Hepatocyte (in vitro differentiated cells): ENCODE results near the gene PIGP.

Experiments
- CTCF ChIP-seq: fragments of 200-600 bp; sonication (generic); IDR thresholded peaks from 2 replicates; pipeline ENCODE4 v1.5.1; 2016; ENCODE audit warnings: antibody characterized with exemption, mild to moderate bottlenecking; ENCODE audit not compliant: poor library complexity
- EZH2phosphoT487 ChIP-seq: fragments of 200-600 bp; sonication (generic); IDR thresholded peaks from one replicate; pipeline ENCODE4 v1.6.1; 2018; ENCODE audit warnings: antibody characterized with exemption, mild to moderate bottlenecking, low read depth, moderate library complexity; ENCODE audit not compliant: unreplicated experiment, severe bottlenecking

GRCh38 chr21:37041706-37042271, 31.1 kb downstream of the PIGP start:
- TF ChIP-seq EZH2phosphoT487 (no peak), CTCF (no peak)
